ENCODE data around the gene RNF220.

Gene RNF220

DNA sequence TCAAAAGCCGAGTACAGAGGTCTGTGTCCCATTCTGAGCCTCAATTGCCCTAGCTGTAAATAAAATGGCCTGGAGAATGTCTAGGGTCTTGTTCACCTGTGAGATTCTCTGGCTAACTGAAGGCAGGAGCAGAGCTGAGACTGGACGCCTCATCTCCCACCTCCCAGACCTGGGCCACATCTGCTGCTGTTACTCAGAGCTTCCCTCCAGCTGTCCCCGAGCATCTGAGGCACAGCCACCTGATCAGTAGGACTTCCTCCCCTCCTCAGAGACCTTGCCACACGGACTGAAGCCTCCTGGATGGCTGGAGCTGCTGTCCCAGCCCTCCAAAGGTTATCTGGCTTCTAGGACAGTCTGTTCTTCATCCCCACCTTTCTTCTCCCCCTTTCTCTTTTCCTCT, 206.8 kb downstream of the RNF220 start:
- Histone ChIP-seq H3K4me1 (ENCODE audit: control insufficient read depth, insufficient read depth, low read length) (peaks cover 7% of the 10 kb centered on the region; the same call in 1 of the 2 replicates), H3K27me3 (ENCODE audit: control insufficient read depth, insufficient read depth, low read length) (no peaks in the 10 kb centered on the region), H3K27ac (ENCODE audit: low read length) (no peak overlapping the region), H3K4me3 (ENCODE audit: low read length) (no peak overlapping the region), H3K9me3 (ENCODE audit: control insufficient read depth, insufficient read depth, low read length) (no peaks in the 10 kb centered on the region), H3K36me3 (ENCODE audit: control insufficient read depth, insufficient read depth, low read length) (no peaks in the 10 kb centered on the region)
- DNase-seq (ENCODE audit: low read depth, low spot score) = no peak
- no CpG with 5 or more reads among the region's 4 CpGs for WGBS (ENCODE audit: insufficient coverage, insufficient read length)

DNA sequence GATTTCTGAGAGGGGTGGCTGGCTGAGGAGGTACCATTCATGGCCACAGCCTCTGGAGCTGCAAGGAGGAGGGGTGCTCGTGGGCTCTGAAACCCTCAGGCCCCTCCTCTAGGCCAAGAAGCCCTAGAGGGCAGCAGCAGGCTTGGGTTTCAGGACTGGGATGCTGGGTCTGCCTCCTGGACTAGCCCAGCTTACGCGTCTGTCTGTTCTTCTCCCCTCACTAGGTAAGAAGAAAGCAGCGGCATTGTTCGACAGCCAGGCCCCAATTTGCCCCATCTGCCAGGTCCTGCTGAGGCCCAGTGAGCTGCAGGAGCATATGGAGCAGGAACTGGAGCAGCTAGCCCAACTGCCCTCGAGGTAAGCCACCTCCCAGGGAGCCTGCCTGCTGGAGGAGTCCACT, 208.9 kb downstream of the RNF220 start:
- no peaks in the 10 kb centered on the region for H3K9me3 ChIP-seq (ENCODE audit: control insufficient read depth, insufficient read depth, low read length)
- H3K4me3 ChIP-seq (ENCODE audit: low read length) = no peak overlapping the region
- H3K36me3 ChIP-seq (ENCODE audit: control insufficient read depth, insufficient read depth, low read length) = no peaks in the 10 kb centered on the region
- no peak overlapping the region for H3K27ac ChIP-seq (ENCODE audit: low read length)
- H3K27me3 ChIP-seq (ENCODE audit: control insufficient read depth, insufficient read depth, low read length) = no peaks in the 10 kb centered on the region
- H3K4me1 ChIP-seq (ENCODE audit: control insufficient read depth, insufficient read depth, low read length) = peaks cover 9% of the 10 kb centered on the region; the same call in 1 of the 2 replicates
- no peak for DNase-seq (ENCODE audit: low read depth, low spot score)
- WGBS (ENCODE audit: insufficient coverage, insufficient read length) = no CpG with 5 or more reads among the region's 6 CpGs

- no peak overlapping the region for H3K27ac ChIP-seq (ENCODE audit: low read length)
- peaks cover 4% of the 10 kb centered on the region; the same call in 1 of the 2 replicates for H3K4me1 ChIP-seq (ENCODE audit: control insufficient read depth, insufficient read depth, low read length)
- H3K36me3 ChIP-seq (ENCODE audit: control insufficient read depth, insufficient read depth, low read length) = no peaks in the 10 kb centered on the region
- H3K9me3 ChIP-seq (ENCODE audit: control insufficient read depth, insufficient read depth, low read length) = no peaks in the 10 kb centered on the region
- no peaks in the 10 kb centered on the region for H3K27me3 ChIP-seq (ENCODE audit: control insufficient read depth, insufficient read depth, low read length)
- no peak for DNase-seq (ENCODE audit: low read depth, low spot score)
- peak overlapping the region; percentile 54; the same call in 1 of the 2 replicates for H3K4me3 ChIP-seq (ENCODE audit: low read length)
- WGBS (ENCODE audit: insufficient coverage, insufficient read length) = no CpG with 5 or more reads among the region's 4 CpGs
These were observed 211.4 kb downstream of the RNF220 start for GRCh38 chr1:44616284-44616990.

DNA sequence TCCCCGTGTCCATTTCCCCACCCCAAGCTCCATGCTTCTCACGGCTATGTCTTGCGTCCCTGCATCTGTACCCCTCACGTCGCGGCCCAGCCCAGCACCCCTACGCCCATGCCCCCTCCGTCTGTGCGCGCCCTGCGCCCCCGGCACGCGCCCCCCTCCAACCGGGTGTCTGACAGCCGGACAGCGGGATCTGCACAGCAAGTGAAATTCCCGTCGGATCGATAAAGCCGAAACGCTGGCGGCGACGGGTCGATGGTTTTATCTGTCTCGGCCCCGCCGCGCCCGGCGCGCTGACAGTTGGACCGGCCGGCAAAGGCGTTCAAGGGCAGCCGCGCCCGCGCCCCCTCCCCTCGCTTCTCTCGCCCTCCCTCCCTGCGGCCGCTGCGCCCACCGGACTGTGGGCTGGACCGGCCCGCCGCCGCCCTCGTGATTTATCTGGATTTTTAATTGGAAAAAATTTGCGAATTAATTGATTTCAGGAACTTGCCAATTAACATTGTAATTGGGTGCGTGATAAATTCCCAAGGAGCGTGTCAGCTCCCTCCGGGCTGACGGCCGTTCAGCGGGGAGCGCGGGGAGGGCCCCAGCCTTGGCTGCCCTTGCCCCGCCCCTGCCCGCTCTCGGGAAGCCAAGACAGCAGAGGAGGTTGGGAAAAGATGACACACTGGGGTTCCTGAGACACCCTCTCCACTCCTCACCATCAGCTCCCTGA, 212.1 kb downstream of the RNF220 start:
- Histone ChIP-seq H3K36me3 (ENCODE audit: control insufficient read depth, insufficient read depth, low read length) (no peaks in the 10 kb centered on the region), H3K9me3 (ENCODE audit: control insufficient read depth, insufficient read depth, low read length) (no peaks in the 10 kb centered on the region), H3K4me1 (ENCODE audit: control insufficient read depth, insufficient read depth, low read length) (peaks cover 4% of the 10 kb centered on the region; the same call in 1 of the 2 replicates), H3K4me3 (ENCODE audit: low read length) (peak overlapping the region; percentile 54; the same call in 1 of the 2 replicates), H3K27me3 (ENCODE audit: control insufficient read depth, insufficient read depth, low read length) (no peaks in the 10 kb centered on the region), H3K27ac (ENCODE audit: low read length) (no peak overlapping the region)
- no CpG with 5 or more reads among the region's 63 CpGs for WGBS (ENCODE audit: insufficient coverage, insufficient read length)
- no peak for DNase-seq (ENCODE audit: low read depth, low spot score)

- Histone ChIP-seq H3K36me3 (ENCODE audit: control insufficient read depth, insufficient read depth, low read length) (no peaks in the 10 kb centered on the region), H3K9me3 (ENCODE audit: control insufficient read depth, insufficient read depth, low read length) (no peaks in the 10 kb centered on the region), H3K4me3 (ENCODE audit: low read length) (no peak overlapping the region), H3K4me1 (ENCODE audit: control insufficient read depth, insufficient read depth, low read length) (peaks cover 4% of the 10 kb centered on the region; the same call in 1 of the 2 replicates), H3K27ac (ENCODE audit: low read length) (no peak overlapping the region), H3K27me3 (ENCODE audit: control insufficient read depth, insufficient read depth, low read length) (no peaks in the 10 kb centered on the region)
- WGBS (ENCODE audit: insufficient coverage, insufficient read length) = no CpG with 5 or more reads among the region's 1 CpG
- DNase-seq (ENCODE audit: low read depth, low spot score) = no peak
These were observed 212.6 kb downstream of the RNF220 start for GRCh38 chr1:44617703-44618029.

- Histone ChIP-seq H3K36me3 (ENCODE audit: control insufficient read depth, insufficient read depth, low read length) (no peaks in the 10 kb centered on the region), H3K27me3 (ENCODE audit: control insufficient read depth, insufficient read depth, low read length) (no peaks in the 10 kb centered on the region), H3K27ac (ENCODE audit: low read length) (no peak overlapping the region), H3K4me3 (ENCODE audit: low read length) (no peak overlapping the region), H3K9me3 (ENCODE audit: control insufficient read depth, insufficient read depth, low read length) (no peaks in the 10 kb centered on the region), H3K4me1 (ENCODE audit: control insufficient read depth, insufficient read depth, low read length) (peaks cover 4% of the 10 kb centered on the region; the same call in 1 of the 2 replicates)
- no CpG with 5 or more reads among the region's 12 CpGs for WGBS (ENCODE audit: insufficient coverage, insufficient read length)
- no peak for DNase-seq (ENCODE audit: low read depth, low spot score)
These were observed 214.3 kb downstream of the RNF220 start for GRCh38 chr1:44619261-44619900.

DNA sequence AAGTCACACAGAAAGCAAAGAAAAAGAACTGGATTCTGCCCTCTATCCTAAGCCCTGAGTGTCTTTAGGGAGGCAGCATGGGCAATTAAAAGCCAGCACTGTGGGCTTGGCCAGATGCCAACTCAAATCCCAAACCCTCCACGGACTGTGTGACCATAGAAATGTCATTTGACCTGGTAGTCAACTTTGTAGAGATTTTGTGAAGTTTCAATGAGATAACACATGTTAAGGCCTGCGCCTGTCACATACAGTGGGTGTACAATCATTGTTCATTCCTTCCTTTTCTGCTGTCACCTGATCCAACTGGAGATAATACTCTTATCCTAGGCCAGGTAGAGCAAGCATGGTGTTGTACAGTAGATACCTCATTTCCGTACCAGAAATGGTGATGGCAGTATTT, 215.0 kb downstream of the RNF220 start:
- H3K4me3 ChIP-seq (ENCODE audit: low read length) = no peak overlapping the region
- no peak overlapping the region for H3K27ac ChIP-seq (ENCODE audit: low read length)
- no peaks in the 10 kb centered on the region for H3K27me3 ChIP-seq (ENCODE audit: control insufficient read depth, insufficient read depth, low read length)
- DNase-seq (ENCODE audit: low read depth, low spot score) = no peak
- no peaks in the 10 kb centered on the region for H3K9me3 ChIP-seq (ENCODE audit: control insufficient read depth, insufficient read depth, low read length)
- no peaks in the 10 kb centered on the region for H3K36me3 ChIP-seq (ENCODE audit: control insufficient read depth, insufficient read depth, low read length)
- H3K4me1 ChIP-seq (ENCODE audit: control insufficient read depth, insufficient read depth, low read length) = peaks cover 4% of the 10 kb centered on the region; the same call in 1 of the 2 replicates
- no CpG with 5 or more reads among the region's 3 CpGs for WGBS (ENCODE audit: insufficient coverage, insufficient read length)

- DNase-seq (ENCODE audit: low read depth, low spot score) = no peak
- Histone ChIP-seq H3K27me3 (ENCODE audit: control insufficient read depth, insufficient read depth, low read length) (no peaks in the 10 kb centered on the region), H3K9me3 (ENCODE audit: control insufficient read depth, insufficient read depth, low read length) (no peaks in the 10 kb centered on the region), H3K27ac (ENCODE audit: low read length) (no peak overlapping the region), H3K4me1 (ENCODE audit: control insufficient read depth, insufficient read depth, low read length) (0 out of 2 replicates have a peak, but pooled peaks cover 2% of the 10 kb centered on the region), H3K4me3 (ENCODE audit: low read length) (no peak overlapping the region), H3K36me3 (ENCODE audit: control insufficient read depth, insufficient read depth, low read length) (no peaks in the 10 kb centered on the region)
- WGBS (ENCODE audit: insufficient coverage, insufficient read length) = no CpG with 5 or more reads among the region's 15 CpGs
These were observed 216.8 kb downstream of the RNF220 start for GRCh38 chr1:44621841-44622286.

DNA sequence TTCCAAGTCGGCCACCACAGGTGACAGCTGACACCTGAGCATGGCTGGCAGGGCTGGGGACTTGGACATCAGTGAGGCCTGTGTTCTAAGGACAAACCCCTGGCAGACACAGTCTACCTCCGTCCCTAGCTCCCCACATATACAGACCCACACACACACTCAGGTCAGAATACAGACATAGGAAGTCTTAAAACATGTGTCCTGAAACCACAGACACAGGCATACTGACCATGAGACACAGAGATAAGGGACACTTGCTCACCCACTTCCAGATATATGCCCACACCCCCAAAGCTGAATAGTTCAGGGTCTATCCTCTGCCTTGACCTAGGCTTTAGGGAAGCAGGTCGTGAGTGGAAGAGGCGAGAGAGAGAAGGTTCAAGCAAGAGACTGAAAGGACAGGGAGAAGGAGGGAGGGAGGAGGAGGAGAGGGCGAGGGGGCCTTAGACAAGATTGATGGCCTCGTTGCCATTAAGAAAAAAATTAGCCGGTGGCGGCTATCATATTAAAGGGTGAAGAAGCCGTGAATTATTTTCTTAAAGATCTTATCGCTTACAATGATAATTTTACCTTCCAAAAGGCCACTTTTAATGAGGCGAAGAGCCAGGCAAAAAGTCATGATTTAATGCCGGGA, 219.3 kb downstream of the RNF220 start:
- no peaks in the 10 kb centered on the region for H3K9me3 ChIP-seq (ENCODE audit: control insufficient read depth, insufficient read depth, low read length)
- H3K27ac ChIP-seq (ENCODE audit: low read length) = no peak overlapping the region
- no peak for DNase-seq (ENCODE audit: low read depth, low spot score)
- H3K4me3 ChIP-seq (ENCODE audit: low read length) = no peak overlapping the region
- no peaks in the 10 kb centered on the region for H3K4me1 ChIP-seq (ENCODE audit: control insufficient read depth, insufficient read depth, low read length)
- H3K27me3 ChIP-seq (ENCODE audit: control insufficient read depth, insufficient read depth, low read length) = no peaks in the 10 kb centered on the region
- H3K36me3 ChIP-seq (ENCODE audit: control insufficient read depth, insufficient read depth, low read length) = no peaks in the 10 kb centered on the region
- no CpG with 5 or more reads among the region's 12 CpGs for whole genome bisulfite sequencing (ENCODE audit: insufficient coverage, insufficient read length)

DNA sequence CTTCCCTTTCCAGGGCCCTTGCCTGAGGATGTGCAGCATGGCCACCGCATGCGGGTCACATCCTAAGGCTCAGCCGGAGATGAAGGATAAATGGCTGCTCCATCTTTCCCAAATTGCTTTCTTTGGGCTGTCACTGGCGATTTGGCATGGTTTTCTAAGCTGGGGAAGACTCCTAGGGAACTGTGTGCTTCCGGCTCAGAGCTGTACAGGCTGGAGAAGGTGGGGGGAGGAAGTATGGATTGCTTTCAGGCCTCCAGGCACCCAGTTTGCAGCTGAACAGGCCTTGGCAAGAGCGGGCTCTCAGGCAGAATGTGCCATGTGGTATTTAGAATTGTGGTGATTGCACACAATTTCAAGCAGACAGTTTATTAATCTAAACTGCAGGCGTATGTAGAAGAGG, 220.3 kb downstream of the RNF220 start:
- Histone ChIP-seq H3K36me3 (ENCODE audit: control insufficient read depth, insufficient read depth, low read length) (no peaks in the 10 kb centered on the region), H3K27ac (ENCODE audit: low read length) (no peak overlapping the region), H3K27me3 (ENCODE audit: control insufficient read depth, insufficient read depth, low read length) (no peaks in the 10 kb centered on the region), H3K4me1 (ENCODE audit: control insufficient read depth, insufficient read depth, low read length) (no peaks in the 10 kb centered on the region), H3K4me3 (ENCODE audit: low read length) (no peak overlapping the region), H3K9me3 (ENCODE audit: control insufficient read depth, insufficient read depth, low read length) (no peaks in the 10 kb centered on the region)
- no peak for DNase-seq (ENCODE audit: low read depth, low spot score)
- no CpG with 5 or more reads among the region's 7 CpGs for WGBS (ENCODE audit: insufficient coverage, insufficient read length)
